ENCODE results near the gene SH2B3.

SH2B3 gene

GRCh38 chr12:111405859-111406473, at the start of gene SH2B3:
SH2B3 (plus strand) TSS chr12:111405923; CDS start chr12:111418146, 12,223 bp downstream.
- peak within 1 kb of the TSS; percentile 95 for H3K4me3 ChIP-seq (ENCODE audit: low read depth, low read length)
- no peak for TF ChIP-seq CTCF (IDR thresholded peaks at IDR 0.05; ENCODE audit: borderline replicate concordance, insufficient read depth, low read depth, low read length)

DNA sequence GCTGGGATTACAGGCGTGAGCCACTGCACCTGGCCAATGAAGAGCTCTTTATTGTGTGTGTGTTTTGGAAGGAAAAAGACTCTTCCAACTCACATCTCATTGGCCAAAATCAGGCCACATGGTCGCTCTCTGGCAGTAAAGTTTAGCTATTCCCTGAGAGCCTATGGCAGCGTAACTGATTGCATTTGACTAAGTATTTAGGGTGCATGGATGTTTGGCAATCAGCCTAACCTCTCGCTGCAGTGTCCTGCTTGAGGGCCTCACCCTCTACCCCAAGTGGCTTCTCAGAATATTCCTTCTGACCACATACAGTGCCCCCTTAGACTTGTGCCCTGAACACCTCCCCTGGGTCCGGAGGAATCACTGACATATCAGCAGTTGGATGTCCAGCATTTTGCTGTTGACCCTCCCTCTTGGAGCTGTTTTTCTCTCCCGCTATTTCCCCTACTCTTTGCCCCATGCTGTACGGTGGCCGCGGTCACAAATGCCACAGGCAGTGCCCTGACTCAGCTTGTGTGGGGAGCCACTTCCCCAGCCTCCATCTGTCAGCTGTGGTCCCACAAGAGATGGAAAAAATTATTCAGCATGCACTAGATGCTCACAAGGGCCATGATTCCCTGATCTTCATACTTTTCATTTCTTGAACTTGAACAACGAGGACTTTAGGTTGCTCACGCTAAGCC, 46.4 kb upstream of the SH2B3 start:
- TF ChIP-seq CTCF (IDR thresholded peaks at IDR 0.05; ENCODE audit: borderline replicate concordance, insufficient read depth, low read depth, low read length) = no peak
- no peak overlapping the region for H3K4me3 ChIP-seq (ENCODE audit: low read depth, low read length)

GRCh38 chr12:111359914-111360276, 45.8 kb upstream of the SH2B3 start:
- H3K4me3 ChIP-seq (ENCODE audit: low read depth, low read length) = no peak overlapping the region
- TF ChIP-seq CTCF (IDR thresholded peaks at IDR 0.05; ENCODE audit: borderline replicate concordance, insufficient read depth, low read depth, low read length) = no peak

DNA sequence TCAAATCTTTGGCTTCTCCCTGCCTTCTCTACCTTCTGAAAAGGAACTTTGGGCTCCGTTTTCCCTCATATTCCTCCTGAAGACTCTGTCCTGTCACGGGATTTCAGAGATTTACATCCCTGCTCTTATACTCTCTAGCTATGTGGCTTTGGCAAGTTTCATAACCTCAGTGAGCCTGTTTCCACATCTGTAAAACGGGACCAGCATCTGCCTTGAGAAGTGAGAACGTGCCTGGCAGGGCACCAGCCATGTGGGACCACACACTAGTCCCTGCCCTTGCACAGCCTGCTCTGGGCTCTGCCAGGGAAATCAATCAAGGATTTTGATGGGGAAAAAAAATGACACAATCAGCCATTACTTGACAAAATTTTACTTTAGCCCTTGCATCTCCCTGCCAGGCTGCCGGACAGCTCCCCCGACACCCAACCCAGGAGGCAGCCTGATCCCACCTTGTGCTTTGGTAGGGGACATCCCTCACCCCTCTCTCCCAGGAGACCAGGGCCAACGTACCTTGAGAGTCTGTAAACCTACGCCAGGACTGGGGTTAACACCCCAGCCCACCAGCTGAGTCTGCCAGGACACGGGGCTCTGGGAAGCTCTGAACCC, 45.3 kb upstream of the SH2B3 start:
- TF ChIP-seq CTCF (IDR thresholded peaks at IDR 0.05; ENCODE audit: borderline replicate concordance, insufficient read depth, low read depth, low read length) = no peak
- no peak overlapping the region for H3K4me3 ChIP-seq (ENCODE audit: low read depth, low read length)

DNA sequence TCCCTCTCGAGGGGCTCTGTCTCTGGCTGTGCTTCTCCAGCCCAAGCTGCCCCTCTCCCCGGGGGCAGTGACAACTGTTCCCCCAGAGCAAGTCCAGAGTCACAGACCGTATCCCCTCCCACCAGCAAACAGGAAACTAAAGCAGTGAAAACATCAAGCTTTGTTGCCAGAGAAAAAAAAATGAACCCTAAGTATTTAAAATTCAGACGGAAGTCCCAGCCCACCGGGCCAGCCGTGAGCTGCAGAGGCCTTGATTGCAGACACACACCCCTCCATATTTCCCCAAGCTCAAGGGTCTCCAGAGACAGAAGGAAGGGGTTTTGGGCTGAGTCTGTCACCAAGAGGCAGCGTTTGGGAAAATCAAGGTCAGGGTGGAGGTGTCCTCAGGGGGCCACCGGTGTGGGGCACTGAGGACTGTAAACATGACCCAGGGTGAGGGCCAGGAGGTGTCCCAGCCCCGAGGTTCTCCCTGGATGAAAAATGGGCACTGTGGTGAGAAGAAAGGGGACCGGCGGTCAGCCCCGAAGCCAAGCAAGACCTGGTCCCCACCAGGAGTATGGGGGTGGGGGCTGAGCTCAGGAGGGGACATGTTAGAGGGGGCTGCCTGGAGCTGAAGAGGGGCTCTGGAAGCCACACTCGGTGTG, 44.5 kb upstream of the SH2B3 start:
- TF ChIP-seq CTCF (IDR thresholded peaks at IDR 0.05; ENCODE audit: borderline replicate concordance, insufficient read depth, low read depth, low read length) = no peak
- no peak overlapping the region for H3K4me3 ChIP-seq (ENCODE audit: low read depth, low read length)

DNA sequence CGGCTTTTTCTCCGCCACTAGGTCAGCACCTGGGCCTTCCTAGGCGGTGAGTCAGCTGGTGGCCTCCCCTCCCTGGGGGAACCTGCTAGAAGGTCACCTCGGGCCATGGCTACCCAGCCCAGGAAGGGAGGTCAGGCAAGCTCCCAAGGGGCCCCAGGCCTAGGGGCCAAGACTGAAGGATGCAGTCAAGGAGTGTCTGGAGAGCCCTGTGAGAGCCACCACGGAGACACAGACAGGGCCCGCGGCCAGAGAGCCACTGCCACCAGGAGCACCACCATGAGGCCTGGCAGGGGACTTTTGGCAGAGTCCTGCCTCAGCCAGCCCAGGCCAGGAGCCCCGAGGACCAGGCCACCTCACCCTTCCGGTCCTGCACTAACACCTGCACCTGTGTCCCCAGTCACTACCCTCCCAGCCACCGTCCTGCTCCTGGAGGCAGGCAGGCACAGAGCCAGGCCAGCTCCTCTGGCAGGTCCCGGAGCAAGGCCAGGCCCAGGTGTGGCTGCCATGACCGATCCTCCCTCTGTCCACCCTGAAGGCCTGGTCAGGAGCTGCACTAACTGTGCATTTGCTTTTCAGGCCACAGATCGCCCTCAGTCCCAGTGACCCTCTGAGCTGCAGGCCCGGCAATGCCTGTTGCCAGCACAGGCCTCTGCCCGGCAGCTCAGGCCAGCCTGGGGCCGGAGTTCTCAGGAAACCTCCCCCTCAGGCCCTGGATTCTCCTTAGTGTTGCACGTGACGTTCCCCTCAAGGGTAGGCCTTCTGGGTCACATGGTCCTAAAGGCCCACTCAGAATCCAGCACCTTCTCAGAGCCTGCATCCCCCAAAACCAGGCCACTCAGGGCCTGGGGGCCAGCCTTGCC, 43.8 kb upstream of the SH2B3 start:
- no peak for TF ChIP-seq CTCF (IDR thresholded peaks at IDR 0.05; ENCODE audit: borderline replicate concordance, insufficient read depth, low read depth, low read length)
- H3K4me3 ChIP-seq (ENCODE audit: low read depth, low read length) = no peak overlapping the region
